Fibroblast of lung (primary cell): ENCODE measurements around the gene CHN2. TPM values are rescaled to one million over a fixed set of nuclear protein-coding genes. Genes with fewer than 3 reads are reported as not detected.

Source experiments
- DNase-seq, 2 donors: peaks; one replicate each; pipeline versions ENCODE4 v3.0.0 to v3.0.0-alpha.2; 2010; ENCODE audit warnings: low read depth in 2 of 2
- H2AFZ ChIP-seq: 2 replicates; pipeline ENCODE4 v1.5.1; 2012; ENCODE audit warnings: low read length, control low read depth, inconsistent platforms
- H3K27ac ChIP-seq: 2 replicates; pipeline ENCODE4 v1.5.1; 2011; ENCODE audit warnings: low read length, control low read depth; ENCODE audit not compliant: insufficient read depth
- H3K27me3 ChIP-seq: 2 replicates; pipeline ENCODE4 v1.5.1; 2011; ENCODE audit warnings: mild to moderate bottlenecking, low read length; ENCODE audit not compliant: control insufficient read depth, insufficient read depth
- H3K36me3 ChIP-seq: 2 replicates; pipeline ENCODE4 v1.5.1; 2011; ENCODE audit warnings: low read length; ENCODE audit not compliant: control insufficient read depth, insufficient read depth
- H3K4me1 ChIP-seq: 2 replicates; pipeline ENCODE4 v1.5.1; 2011; ENCODE audit warnings: low read length; ENCODE audit not compliant: control insufficient read depth, insufficient read depth; ENCODE audit errors: extremely low read depth
- H3K4me2 ChIP-seq: 2 replicates; pipeline ENCODE4 v1.5.1; 2011; ENCODE audit warnings: low read length, control low read depth; ENCODE audit not compliant: insufficient read depth; ENCODE audit errors: extremely low read depth
- H3K4me3 ChIP-seq, 4 experiments: fragments of 200-600 bp in 1 of 4; sonication (generic) in 1 of 4; replicated peaks in 1 of 4; 2 replicates each; pipeline ENCODE4 v1.5.1; 2011 to 2016; ENCODE audit warnings: low read length in 4 of 4, low read depth in 3 of 4, mild to moderate bottlenecking in 3 of 4, control low read depth in 2 of 4, inconsistent platforms in 1 of 4, mixed read lengths in 1 of 4; ENCODE audit not compliant: insufficient read depth in 1 of 4; ENCODE audit errors: control extremely low read depth in 1 of 4
- H3K79me2 ChIP-seq: 2 replicates; pipeline ENCODE4 v1.5.1; 2012; ENCODE audit warnings: mild to moderate bottlenecking, low read length, inconsistent platforms; ENCODE audit not compliant: control insufficient read depth, insufficient read depth
- H3K9ac ChIP-seq: 2 replicates; pipeline ENCODE4 v1.5.1; 2011; ENCODE audit warnings: mild to moderate bottlenecking, low read length, control low read depth; ENCODE audit not compliant: insufficient read depth
- H3K9me3 ChIP-seq: 2 replicates; pipeline ENCODE4 v1.5.1; 2012; ENCODE audit warnings: low read depth, low read length; ENCODE audit not compliant: control insufficient read depth, insufficient read depth
- H4K20me1 ChIP-seq: 2 replicates; pipeline ENCODE4 v1.5.1; 2011; ENCODE audit warnings: low read length; ENCODE audit not compliant: control insufficient read depth, insufficient read depth; ENCODE audit errors: extremely low read depth
- CTCF ChIP-seq, 2 donors: IDR thresholded peaks in 1 of 2; conservative IDR thresholded peaks in 1 of 2; 1 replicate in 1 of 2; 2 replicates in 1 of 2; pipeline ENCODE4 v1.5.1; 2011 to 2012; ENCODE audit warnings: low read length in 2 of 2, control low read depth in 1 of 2, inconsistent platforms in 1 of 2, low read depth in 1 of 2, mild to moderate bottlenecking in 1 of 2
- EZH2 ChIP-seq: IDR thresholded peaks from 2 replicates; pipeline ENCODE4 v1.5.1; 2012; ENCODE audit warnings: low read length, control low read depth, mild to moderate bottlenecking; ENCODE audit errors: missing control alignments
- polyA plus RNA-seq, 2 donors: library from polyadenylated mRNA; depleted of rRNA in 1 of 2; stranded (reverse) in 1 of 2; unstranded in 1 of 2; fragments of >200 nt; gene quantifications; 2 replicates each; pipeline ENCODE4 v1.2.1, GENCODE V29; 2011 to 2012; ENCODE audit warnings: missing spikeins in 1 of 2
- total RNA-seq: library from RNA; depleted of rRNA; stranded (reverse); fragments of >200 nt; gene quantifications from 2 replicates; pipeline ENCODE4 v1.2.1, GENCODE V29; 2014

CHN2 gene
- total and polyA plus RNA-seq, 2 donors (not counting 1 experiment from before 2014, with no cell fraction given), result 0.33 to 0.53 TPM

- no peak overlapping the region for H3K9ac ChIP-seq
- no peak overlapping the region for H2AFZ ChIP-seq
- H3K36me3 ChIP-seq, result no peaks in the 10 kb centered on the region
Observed at GRCh38 chr7:29431686-29432085, 237.1 kb downstream of the CHN2 start.

GRCh38 chr7:29432721-29433120 is 238.1 kb downstream of the CHN2 start:
- Histone ChIP-seq H3K36me3 (no peaks in the 10 kb centered on the region), H2AFZ (no peak overlapping the region), H3K9ac (no peak overlapping the region), H3K79me2 (no peaks in the 10 kb centered on the region), H3K27ac (no peak overlapping the region), H3K9me3 (no peaks in the 10 kb centered on the region), H3K4me3 (no peak overlapping the region), H3K4me1 (no peaks in the 10 kb centered on the region), H3K27me3 (no peaks in the 10 kb centered on the region), H4K20me1 (no peaks in the 10 kb centered on the region), H3K4me2 (no peak overlapping the region)
- TF ChIP-seq EZH2, result no peak
- TF ChIP-seq CTCF (conservative IDR thresholded peaks at IDR 0.05 in 1 of 2, IDR thresholded peaks at IDR 0.05 in 1 of 2; ENCODE audit: low read depth in 1 of 2, low read length in 2 of 2), result no peak
- no peak for DNase-seq

More at GRCh38 chr7:29431686-29432085, 237.1 kb downstream of the CHN2 start:
- H3K27me3 ChIP-seq, result no peaks in the 10 kb centered on the region
- H3K79me2 ChIP-seq, result no peaks in the 10 kb centered on the region
- no peaks in the 10 kb centered on the region for H3K9me3 ChIP-seq
- no peaks in the 10 kb centered on the region for H3K4me1 ChIP-seq
- DNase-seq, result no peak
- H3K4me2 ChIP-seq, result no peak overlapping the region
- H3K27ac ChIP-seq, result no peak overlapping the region
- no peaks in the 10 kb centered on the region for H4K20me1 ChIP-seq
- no peak overlapping the region for H3K4me3 ChIP-seq
- no peak for TF ChIP-seq CTCF (conservative IDR thresholded peaks at IDR 0.05 in 1 of 2, IDR thresholded peaks at IDR 0.05 in 1 of 2; ENCODE audit: low read depth in 1 of 2, low read length in 2 of 2)
- TF ChIP-seq EZH2, result no peak

GRCh38 chr7:29434380-29434768 is 239.8 kb downstream of the CHN2 start:
- Histone ChIP-seq H3K4me1 (no peaks in the 10 kb centered on the region), H3K4me2 (no peak overlapping the region), H3K36me3 (no peaks in the 10 kb centered on the region), H3K27me3 (no peaks in the 10 kb centered on the region), H3K79me2 (no peaks in the 10 kb centered on the region), H4K20me1 (no peaks in the 10 kb centered on the region), H3K9ac (no peak overlapping the region), H2AFZ (no peak overlapping the region), H3K27ac (no peak overlapping the region), H3K9me3 (no peaks in the 10 kb centered on the region), H3K4me3 (no peak overlapping the region)
- no peak for DNase-seq
- TF ChIP-seq EZH2 (no peak), CTCF (conservative IDR thresholded peaks at IDR 0.05 in 1 of 2, IDR thresholded peaks at IDR 0.05 in 1 of 2; ENCODE audit: low read depth in 1 of 2, low read length in 2 of 2) (no peak)
